ENCODE results near the gene SMIM5.

DNA sequence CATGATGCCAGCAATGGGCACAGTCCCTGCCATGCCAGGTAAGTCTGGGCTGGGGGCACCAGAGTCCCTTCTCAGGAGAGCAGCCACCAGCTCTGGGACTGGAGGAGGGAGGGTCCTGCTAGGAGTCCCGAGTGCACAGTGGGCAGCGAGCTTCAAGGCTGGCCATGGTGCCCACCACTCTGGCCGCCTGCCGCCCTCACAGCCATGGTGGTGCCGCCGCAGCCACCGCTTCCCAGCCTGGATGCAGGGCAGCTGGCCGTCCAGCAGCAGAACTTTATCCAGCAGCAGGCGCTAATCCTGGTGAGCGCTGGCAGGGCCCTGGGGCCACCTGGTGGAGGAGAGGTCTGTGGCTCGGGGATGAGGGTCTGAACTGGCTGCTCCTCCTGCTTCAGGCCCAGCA is 17.9 kb upstream of the SMIM5 start:
- TF ChIP-seq, protein P1, sequence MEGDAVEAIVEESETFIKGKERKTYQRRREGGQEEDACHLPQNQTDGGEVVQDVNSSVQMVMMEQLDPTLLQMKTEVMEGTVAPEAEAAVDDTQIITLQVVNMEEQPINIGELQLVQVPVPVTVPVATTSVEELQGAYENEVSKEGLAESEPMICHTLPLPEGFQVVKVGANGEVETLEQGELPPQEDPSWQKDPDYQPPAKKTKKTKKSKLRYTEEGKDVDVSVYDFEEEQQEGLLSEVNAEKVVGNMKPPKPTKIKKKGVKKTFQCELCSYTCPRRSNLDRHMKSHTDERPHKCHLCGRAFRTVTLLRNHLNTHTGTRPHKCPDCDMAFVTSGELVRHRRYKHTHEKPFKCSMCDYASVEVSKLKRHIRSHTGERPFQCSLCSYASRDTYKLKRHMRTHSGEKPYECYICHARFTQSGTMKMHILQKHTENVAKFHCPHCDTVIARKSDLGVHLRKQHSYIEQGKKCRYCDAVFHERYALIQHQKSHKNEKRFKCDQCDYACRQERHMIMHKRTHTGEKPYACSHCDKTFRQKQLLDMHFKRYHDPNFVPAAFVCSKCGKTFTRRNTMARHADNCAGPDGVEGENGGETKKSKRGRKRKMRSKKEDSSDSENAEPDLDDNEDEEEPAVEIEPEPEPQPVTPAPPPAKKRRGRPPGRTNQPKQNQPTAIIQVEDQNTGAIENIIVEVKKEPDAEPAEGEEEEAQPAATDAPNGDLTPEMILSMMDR (IDR thresholded peaks at IDR 0.05) = no peak
- no peak for TF ChIP-seq POLR2A (IDR thresholded peaks at IDR 0.05)
